SK-N-SH (cell line): ENCODE measurements around the gene USP48. TPM values are rescaled to one million over a fixed set of nuclear protein-coding genes. Genes with fewer than 3 reads are reported as not detected.

ENCODE experiments used
- CTCF ChIA-PET: fragments of 300-600, 350-600 bp; formaldehyde crosslinking; extraction: SDS; loops from one replicate; lab custom pipeline; 2021; lab: Yijun Ruan, JAX
- POLR2A ChIA-PET: fragments of 350-600 bp; sonication (Branson Sonifier 250); formaldehyde crosslinking; extraction: SDS; loops from one replicate; lab custom pipeline; 2020; ENCODE audit warnings: antibody characterized with exemption, inconsistent platforms; lab: Yijun Ruan, JAX
- DNase-seq: peaks from one replicate; pipeline ENCODE4 v3.0.0; 2012
- H2AFZ ChIP-seq: fragments of 200-600 bp; sonication (generic); 2 replicates; pipeline ENCODE4 v1.8.1; 2016; ENCODE audit warnings: antibody characterized with exemption, mild to moderate bottlenecking, low read depth
- H3F3A ChIP-seq: fragments of 200-600 bp; sonication (generic); replicated peaks from 2 replicates; pipeline ENCODE3; 2016; ENCODE audit warnings: antibody characterized with exemption, mild to moderate bottlenecking; ENCODE audit not compliant: insufficient read depth
- H3K27ac ChIP-seq, 2 experiments: fragments of 200-500 bp in 1 of 2; fragments of 200-600 bp in 1 of 2; sonication (Bioruptor generic) in 1 of 2; sonication (generic), shearing (Covaris generic) in 1 of 2; 2 replicates each; pipeline versions ENCODE4 v1.5.1 to v1.6.1; 2014 to 2016; ENCODE audit warnings: low read depth in 2 of 2, inconsistent platforms in 1 of 2, low read length in 1 of 2, mild to moderate bottlenecking in 1 of 2, mixed read lengths in 1 of 2
- H3K27me3 ChIP-seq: fragments of 200-600 bp; sonication (generic), shearing (Covaris generic); 2 replicates; pipeline ENCODE4 v1.6.1; 2016; ENCODE audit warnings: mixed run types; ENCODE audit not compliant: insufficient read depth
- H3K36me3 ChIP-seq, 2 experiments: fragments of 200-500 bp in 1 of 2; fragments of 200-600 bp in 1 of 2; sonication (Bioruptor generic) in 1 of 2; sonication (generic) in 1 of 2; replicated peaks in 1 of 2; 2 replicates each; pipeline versions ENCODE3 to v1.5.1; 2014 to 2016; ENCODE audit warnings: low read length in 1 of 2, mild to moderate bottlenecking in 1 of 2; ENCODE audit not compliant: insufficient read depth in 2 of 2, control insufficient read depth in 1 of 2
- H3K4me1 ChIP-seq, 2 experiments: fragments of 200-500 bp in 1 of 2; fragments of 200-600 bp in 1 of 2; sonication (Bioruptor generic) in 1 of 2; sonication (generic), shearing (Covaris generic) in 1 of 2; 2 replicates each; pipeline versions ENCODE4 v1.5.1 to v1.6.1; 2014 to 2016; ENCODE audit warnings: low read depth in 1 of 2, low read length in 1 of 2, mixed run types in 1 of 2; ENCODE audit not compliant: insufficient read depth in 2 of 2, control insufficient read depth in 1 of 2
- H3K4me2 ChIP-seq: fragments of 200-600 bp; sonication (generic), shearing (Covaris generic); 2 replicates; pipeline ENCODE4 v1.6.1; 2017; ENCODE audit warnings: mixed run types
- H3K4me3 ChIP-seq, 2 experiments: fragments of 200-500 bp in 1 of 2; fragments of 200-600 bp in 1 of 2; sonication (Bioruptor generic) in 1 of 2; sonication (generic), shearing (Covaris generic) in 1 of 2; 2 replicates each; pipeline versions ENCODE4 v1.5.1 to v1.8.1; 2014 to 2016; ENCODE audit warnings: low read depth in 2 of 2, inconsistent platforms in 1 of 2, low read length in 1 of 2, mild to moderate bottlenecking in 1 of 2, mixed read lengths in 1 of 2, moderate library complexity in 1 of 2
- H3K79me2 ChIP-seq: fragments of 200-600 bp; sonication (generic); 2 replicates; pipeline ENCODE4 v1.8.1; 2017; ENCODE audit warnings: mild to moderate bottlenecking; ENCODE audit not compliant: insufficient read depth
- H3K9ac ChIP-seq: fragments of 200-600 bp; sonication (generic); 2 replicates; pipeline ENCODE4 v1.6.1; 2017; ENCODE audit warnings: mixed run types
- H3K9me2 ChIP-seq: fragments of 200-600 bp; sonication (generic); 2 replicates; pipeline ENCODE4 v1.6.1; 2017; ENCODE audit warnings: mixed run types
- H3K9me3 ChIP-seq: fragments of 200-600 bp; sonication (generic); 2 replicates; pipeline ENCODE4 v1.6.1; 2017; ENCODE audit warnings: mixed run types, mild to moderate bottlenecking, moderate library complexity
- H4K20me1 ChIP-seq: fragments of 200-600 bp; sonication (generic); 2 replicates; pipeline ENCODE4 v1.6.1; 2017; ENCODE audit warnings: mild to moderate bottlenecking, mixed run types; ENCODE audit not compliant: insufficient read depth
- ELF1 ChIP-seq: IDR thresholded peaks from 2 replicates; pipeline ENCODE4 v1.4.0; 2012
- EP300 ChIP-seq, 2 experiments: IDR thresholded peaks; 2 replicates each; pipeline versions ENCODE4 v1.4.0 to v1.6.1; 2012; ENCODE audit warnings: borderline replicate concordance in 1 of 2, low read depth in 1 of 2, low read length in 1 of 2
- FOSL2 ChIP-seq: IDR thresholded peaks from 2 replicates; pipeline ENCODE4 v1.4.0; 2012; ENCODE audit warnings: low read depth, mild to moderate bottlenecking, moderate library complexity, borderline replicate concordance
- FOXJ3 ChIP-seq: sonication (generic); formaldehyde crosslinking; IDR thresholded peaks from 2 replicates; pipeline ENCODE4 v1.5.1; 2020; ENCODE audit warnings: mild to moderate bottlenecking, missing genetic modification reagents
- FOXM1 ChIP-seq: IDR thresholded peaks from 2 replicates; pipeline ENCODE4 v1.4.0; 2012; ENCODE audit warnings: low read depth, mild to moderate bottlenecking
- JUND ChIP-seq: IDR thresholded peaks from 2 replicates; pipeline ENCODE4 v1.4.0; 2012
- MXI1 ChIP-seq: IDR thresholded peaks from 2 replicates; pipeline ENCODE4 v1.6.1; 2012; ENCODE audit warnings: mild to moderate bottlenecking, low read depth, low read length, improper control_type of control experiment
- RCOR1 ChIP-seq: fragments of 150-350 bp; IDR thresholded peaks from 2 replicates; pipeline ENCODE4 v1.6.1; 2017; ENCODE audit warnings: antibody characterized with exemption, low read length
- RFX5 ChIP-seq: IDR thresholded peaks from 2 replicates; pipeline ENCODE4 v1.6.1; 2012; ENCODE audit warnings: mild to moderate bottlenecking, improper control_type of control experiment, low read length
- RXRA ChIP-seq: IDR thresholded peaks from 2 replicates; pipeline ENCODE4 v1.4.0; 2012; ENCODE audit warnings: low read depth, mild to moderate bottlenecking, borderline replicate concordance
- SIN3A ChIP-seq: IDR thresholded peaks from 2 replicates; pipeline ENCODE4 v1.6.1; 2012; ENCODE audit warnings: low read depth, mild to moderate bottlenecking, low read length, moderate library complexity, borderline replicate concordance
- TCF12 ChIP-seq: IDR thresholded peaks from 2 replicates; pipeline ENCODE4 v1.4.0; 2012
- TEAD4 ChIP-seq: IDR thresholded peaks from 2 replicates; pipeline ENCODE4 v1.4.0; 2012; ENCODE audit warnings: mild to moderate bottlenecking, borderline replicate concordance; ENCODE audit not compliant: insufficient read depth
- YY1 ChIP-seq: IDR thresholded peaks from 2 replicates; pipeline ENCODE4 v1.4.0; 2012; ENCODE audit warnings: low read depth, mild to moderate bottlenecking
- WGBS: methylation state at CpG from one replicate; pipeline ENCODE4 v1.1.6; 2017; ENCODE audit warnings: low lambda C conversion rate; 5-methylcytosine and 5-hydroxymethylcytosine counted together
- polyA plus RNA-seq, 3 experiments: library from polyadenylated mRNA; depleted of rRNA; stranded (reverse); fragments of >200 nt; gene quantifications; 2 replicates each; pipeline ENCODE4 v1.2.3, GENCODE V29; 2012
- TF ChIP-seq, protein P1 (sequence below): IDR thresholded peaks from 2 replicates; pipeline ENCODE4 v1.4.0; 2012; ENCODE audit warnings: low read depth, borderline replicate concordance
- TF ChIP-seq, protein P2 (sequence below): fragments of 150-350 bp; IDR thresholded peaks from 2 replicates; pipeline ENCODE4 v1.6.1; 2017; ENCODE audit warnings: antibody characterized with exemption, low read length, low read depth, borderline replicate concordance
- TF ChIP-seq, protein P3 (sequence below): IDR thresholded peaks from 2 replicates; pipeline ENCODE4 v1.4.0; 2012; ENCODE audit warnings: low read depth, borderline replicate concordance
- TF ChIP-seq, protein P4 (sequence below): fragments of 150-350 bp; IDR thresholded peaks from 2 replicates; pipeline ENCODE4 v1.6.1; 2016; ENCODE audit warnings: mild to moderate bottlenecking, low read depth, low read length

USP48 gene
- polyA plus RNA-seq, 1 of the 3 experiments (the other 2 are of a cell fraction): 13.6 TPM

DNA sequence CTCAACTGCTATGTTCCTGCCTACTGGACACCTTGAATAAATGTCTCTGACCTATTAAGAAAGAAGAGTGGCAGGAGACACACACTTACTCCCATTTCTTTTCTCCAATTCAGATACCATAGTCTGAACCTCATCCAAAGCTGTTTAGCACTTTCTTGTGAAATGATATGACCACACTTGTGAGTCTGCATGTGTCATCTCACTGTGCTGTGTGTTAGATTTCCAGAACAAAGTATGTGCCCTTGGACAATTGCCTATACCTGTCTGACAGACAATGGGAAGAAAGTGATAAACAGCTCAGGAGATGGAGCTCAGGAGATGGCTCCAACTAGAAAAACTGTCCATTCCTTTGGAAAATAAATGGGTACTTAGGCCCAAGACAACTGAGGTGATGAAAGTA is 48.4 kb downstream of the USP48 start:
- Histone ChIP-seq H3K4me2 (no peak overlapping the region), H3K9ac (no peak overlapping the region), H3K4me3 (no peak overlapping the region), H3K27ac (no peak overlapping the region), H3K36me3 (peaks cover 15 to 64% of the 10 kb centered on the region in 2 experiments), H3K9me3 (no peaks in the 10 kb centered on the region), H3K79me2 (peaks cover 4% of the 10 kb centered on the region; the same call in 1 of the 2 replicates), H3K9me2 (no peaks in the 10 kb centered on the region), H4K20me1 (no peaks in the 10 kb centered on the region), H3F3A (peaks cover 6% of the 10 kb centered on the region), H3K4me1 (no peaks in the 10 kb centered on the region), H2AFZ (no peak overlapping the region), H3K27me3 (no peaks in the 10 kb centered on the region)
- no peak for DNase-seq
- TF ChIP-seq, protein P1, sequence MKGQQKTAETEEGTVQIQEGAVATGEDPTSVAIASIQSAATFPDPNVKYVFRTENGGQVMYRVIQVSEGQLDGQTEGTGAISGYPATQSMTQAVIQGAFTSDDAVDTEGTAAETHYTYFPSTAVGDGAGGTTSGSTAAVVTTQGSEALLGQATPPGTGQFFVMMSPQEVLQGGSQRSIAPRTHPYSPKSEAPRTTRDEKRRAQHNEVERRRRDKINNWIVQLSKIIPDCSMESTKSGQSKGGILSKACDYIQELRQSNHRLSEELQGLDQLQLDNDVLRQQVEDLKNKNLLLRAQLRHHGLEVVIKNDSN: no peak
- TF ChIP-seq TEAD4 (no peak), YY1 (no peak), ELF1 (no peak), FOXM1 (no peak), RXRA (no peak)
- TF ChIP-seq, protein P2, sequence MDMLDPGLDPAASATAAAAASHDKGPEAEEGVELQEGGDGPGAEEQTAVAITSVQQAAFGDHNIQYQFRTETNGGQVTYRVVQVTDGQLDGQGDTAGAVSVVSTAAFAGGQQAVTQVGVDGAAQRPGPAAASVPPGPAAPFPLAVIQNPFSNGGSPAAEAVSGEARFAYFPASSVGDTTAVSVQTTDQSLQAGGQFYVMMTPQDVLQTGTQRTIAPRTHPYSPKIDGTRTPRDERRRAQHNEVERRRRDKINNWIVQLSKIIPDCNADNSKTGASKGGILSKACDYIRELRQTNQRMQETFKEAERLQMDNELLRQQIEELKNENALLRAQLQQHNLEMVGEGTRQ: no peak
- TF ChIP-seq, protein P3, sequence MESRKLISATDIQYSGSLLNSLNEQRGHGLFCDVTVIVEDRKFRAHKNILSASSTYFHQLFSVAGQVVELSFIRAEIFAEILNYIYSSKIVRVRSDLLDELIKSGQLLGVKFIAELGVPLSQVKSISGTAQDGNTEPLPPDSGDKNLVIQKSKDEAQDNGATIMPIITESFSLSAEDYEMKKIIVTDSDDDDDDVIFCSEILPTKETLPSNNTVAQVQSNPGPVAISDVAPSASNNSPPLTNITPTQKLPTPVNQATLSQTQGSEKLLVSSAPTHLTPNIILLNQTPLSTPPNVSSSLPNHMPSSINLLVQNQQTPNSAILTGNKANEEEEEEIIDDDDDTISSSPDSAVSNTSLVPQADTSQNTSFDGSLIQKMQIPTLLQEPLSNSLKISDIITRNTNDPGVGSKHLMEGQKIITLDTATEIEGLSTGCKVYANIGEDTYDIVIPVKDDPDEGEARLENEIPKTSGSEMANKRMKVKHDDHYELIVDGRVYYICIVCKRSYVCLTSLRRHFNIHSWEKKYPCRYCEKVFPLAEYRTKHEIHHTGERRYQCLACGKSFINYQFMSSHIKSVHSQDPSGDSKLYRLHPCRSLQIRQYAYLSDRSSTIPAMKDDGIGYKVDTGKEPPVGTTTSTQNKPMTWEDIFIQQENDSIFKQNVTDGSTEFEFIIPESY: no peak
- TF ChIP-seq, protein P4, sequence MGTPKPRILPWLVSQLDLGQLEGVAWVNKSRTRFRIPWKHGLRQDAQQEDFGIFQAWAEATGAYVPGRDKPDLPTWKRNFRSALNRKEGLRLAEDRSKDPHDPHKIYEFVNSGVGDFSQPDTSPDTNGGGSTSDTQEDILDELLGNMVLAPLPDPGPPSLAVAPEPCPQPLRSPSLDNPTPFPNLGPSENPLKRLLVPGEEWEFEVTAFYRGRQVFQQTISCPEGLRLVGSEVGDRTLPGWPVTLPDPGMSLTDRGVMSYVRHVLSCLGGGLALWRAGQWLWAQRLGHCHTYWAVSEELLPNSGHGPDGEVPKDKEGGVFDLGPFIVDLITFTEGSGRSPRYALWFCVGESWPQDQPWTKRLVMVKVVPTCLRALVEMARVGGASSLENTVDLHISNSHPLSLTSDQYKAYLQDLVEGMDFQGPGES: no peak
- ChIA-PET POLR2A (no interaction called here), CTCF (interaction anchor here (1.1 kb wide), 1 partner anchor 288 kb away, joined by 3 read pairs; no protein-coding TSS in a partner anchor)

DNA sequence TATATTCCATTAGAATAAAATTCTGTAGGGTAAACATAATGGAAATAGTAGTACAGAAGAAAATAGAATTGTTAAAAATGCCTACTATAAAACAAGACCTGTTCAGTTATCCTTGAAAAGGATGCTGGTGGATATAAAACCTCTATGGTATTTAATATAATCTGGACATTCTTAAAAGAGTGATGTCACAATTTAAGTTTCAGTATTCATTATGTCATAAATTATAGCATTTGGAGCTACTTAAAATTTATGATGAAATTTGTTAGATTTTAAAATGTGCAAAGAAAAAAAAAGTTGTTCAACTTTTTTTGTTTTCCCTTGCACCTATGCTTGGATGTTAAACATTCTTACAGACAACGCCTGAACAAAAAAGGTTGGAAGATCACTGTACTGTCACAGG is 50.3 kb downstream of the USP48 start:
- no peak overlapping the region for H3K9ac ChIP-seq
- POLR2A ChIA-PET: no interaction called here
- TF ChIP-seq TCF12: no peak
- TF ChIP-seq RFX5: no peak
- no peak for TF ChIP-seq MXI1
- TF ChIP-seq, protein P3: no peak
- TF ChIP-seq TEAD4: no peak
- TF ChIP-seq EP300 (IDR thresholded peaks at IDR 0.05; ENCODE audit: borderline replicate concordance in 1 of 2, low read depth in 1 of 2, low read length in 1 of 2): no peak
- no peak for TF ChIP-seq RXRA
- TF ChIP-seq RCOR1: no peak
- TF ChIP-seq SIN3A: no peak
- TF ChIP-seq JUND: no peak
- no peak for TF ChIP-seq FOSL2
- TF ChIP-seq, protein P2: no peak
- TF ChIP-seq YY1: no peak
- no peak for TF ChIP-seq FOXJ3 (CRISPR knock-in tag)

More for the DNA sequence above, 50.3 kb downstream of the USP48 start:
- no peak overlapping the region for H3K4me2 ChIP-seq
- H2AFZ ChIP-seq: no peak overlapping the region
- H3F3A ChIP-seq: peaks cover 6% of the 10 kb centered on the region
- no peaks in the 10 kb centered on the region for H3K4me1 ChIP-seq
- H4K20me1 ChIP-seq: no peaks in the 10 kb centered on the region
- DNase-seq: no peak
- H3K9me3 ChIP-seq: no peaks in the 10 kb centered on the region
- CTCF ChIA-PET: interaction anchor here (0.8 to 1.3 kb wide), 2 partner anchors 30 to 49 kb away, joined by 3 read pairs; no protein-coding TSS in a partner anchor
- H3K27ac ChIP-seq: no peak overlapping the region
- H3K27me3 ChIP-seq: no peaks in the 10 kb centered on the region
- no peak overlapping the region for H3K4me3 ChIP-seq
- no peaks in the 10 kb centered on the region for H3K9me2 ChIP-seq
- H3K36me3 ChIP-seq: peaks cover 26 to 65% of the 10 kb centered on the region in 2 experiments
- H3K79me2 ChIP-seq: no peaks in the 10 kb centered on the region; the same call in 1 of the 2 replicates
- WGBS: 8% methylated on average over 1 of the region's 1 CpG
